Hepatocyte (in vitro differentiated cells): ENCODE results near the gene LOX. TPM values are rescaled to one million over a fixed set of nuclear protein-coding genes. Genes with fewer than 3 reads are reported as not detected.

Source experiments
- DNase-seq: peaks from one replicate; pipeline ENCODE4 v3.0.0-alpha.2; 2016; ENCODE audit warnings: low spot score
- H2AFZ ChIP-seq: fragments of 200-600 bp; sonication (generic); 2 replicates; pipeline ENCODE4 v1.6.0; 2016; ENCODE audit warnings: antibody characterized with exemption, mild to moderate bottlenecking
- H3K27ac ChIP-seq: fragments of 200-600 bp; sonication (generic); 2 replicates; pipeline ENCODE4 v1.5.1; 2016; ENCODE audit warnings: mild to moderate bottlenecking
- H3K27me3 ChIP-seq: fragments of 200-600 bp; sonication (generic); 2 replicates; pipeline ENCODE4 v1.6.1; 2016
- H3K36me3 ChIP-seq: fragments of 200-600 bp; sonication (generic); replicated peaks from 2 replicates; pipeline ENCODE4 v1.5.1; 2016; ENCODE audit warnings: low read depth; ENCODE audit not compliant: insufficient read depth
- H3K4me1 ChIP-seq: fragments of 200-600 bp; sonication (generic); 2 replicates; pipeline ENCODE4 v1.5.1; 2016; ENCODE audit warnings: mild to moderate bottlenecking, moderate library complexity; ENCODE audit not compliant: insufficient read depth
- H3K4me2 ChIP-seq: fragments of 200-600 bp; sonication (generic); 2 replicates; pipeline ENCODE4 v1.6.0; 2016
- H3K4me3 ChIP-seq: fragments of 200-600 bp; sonication (generic); 2 replicates; pipeline ENCODE4 v1.5.1; 2016; ENCODE audit warnings: mild to moderate bottlenecking
- H3K79me2 ChIP-seq: fragments of 200-600 bp; sonication (generic); 2 replicates; pipeline ENCODE4 v1.6.0; 2017; ENCODE audit warnings: mild to moderate bottlenecking
- H3K9me2 ChIP-seq: fragments of 200-600 bp; sonication (generic); replicated peaks from 2 replicates; pipeline ENCODE4 v1.6.0; 2017; ENCODE audit warnings: mild to moderate bottlenecking; ENCODE audit not compliant: insufficient read depth
- H3K9me3 ChIP-seq: fragments of 200-600 bp; sonication (generic); 2 replicates; pipeline ENCODE4 v1.5.1; 2016; ENCODE audit warnings: low read depth, mild to moderate bottlenecking
- H4K20me1 ChIP-seq: fragments of 200-600 bp; sonication (generic); 2 replicates; pipeline ENCODE4 v1.6.0; 2016; ENCODE audit warnings: mild to moderate bottlenecking; ENCODE audit not compliant: insufficient read depth, poor library complexity, severe bottlenecking
- CTCF ChIP-seq: fragments of 200-600 bp; sonication (generic); IDR thresholded peaks from 2 replicates; pipeline ENCODE4 v1.5.1; 2016; ENCODE audit warnings: antibody characterized with exemption, mild to moderate bottlenecking; ENCODE audit not compliant: poor library complexity
- EZH2 ChIP-seq: fragments of 200-600 bp; sonication (generic); IDR thresholded peaks from 2 replicates; pipeline ENCODE4 v1.6.1; 2016; ENCODE audit warnings: antibody characterized with exemption, mild to moderate bottlenecking, borderline replicate concordance
- EZH2phosphoT487 ChIP-seq: fragments of 200-600 bp; sonication (generic); IDR thresholded peaks from one replicate; pipeline ENCODE4 v1.6.1; 2018; ENCODE audit warnings: antibody characterized with exemption, mild to moderate bottlenecking, low read depth, moderate library complexity; ENCODE audit not compliant: unreplicated experiment, severe bottlenecking
- WGBS: methylation state at CpG from one replicate; pipeline ENCODE4 v1.1.6; 2016; ENCODE audit warnings: low lambda C conversion rate; ENCODE audit errors: missing lambda C conversion rate; 5-methylcytosine and 5-hydroxymethylcytosine counted together
- polyA plus RNA-seq: library from polyadenylated mRNA; unstranded; fragments of >200 nt; fragmentation: Nextera tagmentation; extraction: Ambion mirVana; gene quantifications from 2 replicates; pipeline ENCODE4 v1.2.1, GENCODE V29; 2016
- total RNA-seq: library from RNA; depleted of rRNA; stranded (reverse); fragments of >200 nt; gene quantifications from 2 replicates; pipeline ENCODE4 v1.2.3, GENCODE V29; 2014

LOX gene
- total and polyA plus RNA-seq, 2 experiments from 2014 or later = 120 to 216 TPM

GRCh38 chr5:122053181-122054109 lies 24.6 kb downstream of the LOX start:
- Histone ChIP-seq H2AFZ (no peak overlapping the region), H3K9me2 (no peaks in the 10 kb centered on the region), H3K36me3 (no peaks in the 10 kb centered on the region), H3K9me3 (no peaks in the 10 kb centered on the region), H3K4me3 (no peak overlapping the region), H3K27me3 (no peaks in the 10 kb centered on the region), H3K27ac (no peak overlapping the region), H3K4me1 (no peaks in the 10 kb centered on the region), H4K20me1 (no peaks in the 10 kb centered on the region), H3K4me2 (no peak overlapping the region), H3K79me2 (no peaks in the 10 kb centered on the region)
- no peak for DNase-seq
- no peak for TF ChIP-seq EZH2phosphoT487
- no peak for TF ChIP-seq EZH2
- TF ChIP-seq CTCF = no peak
- 90% methylated on average over 4 of the region's 4 CpGs for WGBS

- no peak overlapping the region for H2AFZ ChIP-seq
- H3K36me3 ChIP-seq = no peaks in the 10 kb centered on the region
- no peak for DNase-seq
- H3K79me2 ChIP-seq = no peaks in the 10 kb centered on the region
- H3K9me3 ChIP-seq = no peaks in the 10 kb centered on the region
- no peak for TF ChIP-seq EZH2
- TF ChIP-seq EZH2phosphoT487 = no peak
- TF ChIP-seq CTCF = no peak
- H3K4me1 ChIP-seq = no peaks in the 10 kb centered on the region
- no peak overlapping the region for H3K4me3 ChIP-seq
- no peak overlapping the region for H3K4me2 ChIP-seq
- H4K20me1 ChIP-seq = no peaks in the 10 kb centered on the region
- H3K27me3 ChIP-seq = no peaks in the 10 kb centered on the region
- H3K9me2 ChIP-seq = no peaks in the 10 kb centered on the region
- WGBS = 96% methylated on average over 3 of the region's 3 CpGs
- no peak overlapping the region for H3K27ac ChIP-seq
Observed at GRCh38 chr5:122051569-122051968, 26.5 kb downstream of the LOX start.

GRCh38 chr5:122050959-122051358 lies 27.1 kb downstream of the LOX start:
- Histone ChIP-seq H2AFZ (no peak overlapping the region), H3K36me3 (no peaks in the 10 kb centered on the region)

More at GRCh38 chr5:122050959-122051358, 27.1 kb downstream of the LOX start:
- H3K4me1 ChIP-seq = no peaks in the 10 kb centered on the region
- no peaks in the 10 kb centered on the region for H3K9me2 ChIP-seq
- no peak overlapping the region for H3K27ac ChIP-seq
- no peak overlapping the region for H3K4me3 ChIP-seq
- H3K9me3 ChIP-seq = no peaks in the 10 kb centered on the region
- no peaks in the 10 kb centered on the region for H4K20me1 ChIP-seq
- H3K27me3 ChIP-seq = no peaks in the 10 kb centered on the region
- no peak for DNase-seq
- no peak overlapping the region for H3K4me2 ChIP-seq
- H3K79me2 ChIP-seq = no peaks in the 10 kb centered on the region
- TF ChIP-seq CTCF = no peak
- TF ChIP-seq EZH2phosphoT487 = no peak
- no peak for TF ChIP-seq EZH2
